Effector memory CD8-positive, alpha-beta T cell (primary cell): ENCODE data around the gene SHROOM2.

ENCODE experiments used
- ATAC-seq: fragments of 150-1000 bp; cut with Tn5 transposase; replicated peaks from 2 replicates; pipeline ENCODE4 v1.10.0; 2021; ENCODE audit warnings: mild to moderate bottlenecking, moderate library complexity
- DNase-seq, 3 experiments: peaks; one replicate each; pipeline ENCODE4 v3.0.0; 2021
- H3K27ac Mint-ChIP-seq, 2 donors: one replicate each; pipeline ENCODE4 v1.8.0; 2022; ENCODE audit warnings: mild to moderate bottlenecking in 2 of 2, mixed read lengths in 2 of 2, moderate library complexity in 2 of 2
- H3K27me3 Mint-ChIP-seq, 2 donors: one replicate each; pipeline ENCODE4 v1.8.0; 2022; ENCODE audit warnings: mixed read lengths in 2 of 2
- H3K36me3 Mint-ChIP-seq: one replicate; pipeline ENCODE4 v1.8.0; 2022; ENCODE audit warnings: mild to moderate bottlenecking, moderate library complexity, mixed read lengths; ENCODE audit not compliant: insufficient read depth
- H3K4me1 Mint-ChIP-seq, 2 donors: one replicate each; pipeline ENCODE4 v1.8.0; 2022; ENCODE audit warnings: low read depth in 2 of 2, mixed read lengths in 2 of 2
- H3K4me3 Mint-ChIP-seq, 2 donors: one replicate each; pipeline ENCODE4 v1.8.0; 2022; ENCODE audit warnings: mild to moderate bottlenecking in 2 of 2, mixed read lengths in 2 of 2, moderate library complexity in 2 of 2
- H3K9me3 Mint-ChIP-seq, 2 donors: one replicate each; pipeline ENCODE4 v1.8.0; 2022; ENCODE audit warnings: mixed read lengths in 2 of 2

SHROOM2 gene

DNA sequence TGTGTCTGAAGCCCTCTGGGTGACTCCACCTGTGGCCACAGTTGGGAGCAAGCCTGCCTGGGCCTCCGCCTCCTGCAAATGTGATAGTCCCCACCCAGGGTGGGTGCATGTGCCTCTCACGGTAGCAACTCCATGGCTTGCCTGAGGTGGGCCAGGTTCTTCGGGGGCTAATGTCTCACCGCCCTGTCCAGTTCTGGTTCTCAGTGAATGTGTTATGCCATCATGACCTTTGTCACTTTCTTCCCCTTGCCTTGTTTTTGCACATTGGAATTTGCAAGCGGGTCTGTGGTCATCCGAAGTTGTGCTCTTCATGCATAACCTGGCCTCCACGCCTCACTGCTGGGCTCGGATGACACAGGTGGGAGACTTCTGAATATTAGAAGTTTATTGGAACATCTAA lies 39.7 kb downstream of the SHROOM2 start:
- no peak for ATAC-seq
- H3K4me3 Mint-ChIP-seq, result no peak overlapping the region
- no peaks in the 10 kb centered on the region for H3K4me1 Mint-ChIP-seq
- DNase-seq, result no peak
- no peaks in the 10 kb centered on the region for H3K36me3 Mint-ChIP-seq
- H3K27ac Mint-ChIP-seq, result no peak overlapping the region
- peaks cover 11 to 25% of the 10 kb centered on the region in 2 donors for H3K27me3 Mint-ChIP-seq
- H3K9me3 Mint-ChIP-seq, result no peaks in the 10 kb centered on the region

DNA sequence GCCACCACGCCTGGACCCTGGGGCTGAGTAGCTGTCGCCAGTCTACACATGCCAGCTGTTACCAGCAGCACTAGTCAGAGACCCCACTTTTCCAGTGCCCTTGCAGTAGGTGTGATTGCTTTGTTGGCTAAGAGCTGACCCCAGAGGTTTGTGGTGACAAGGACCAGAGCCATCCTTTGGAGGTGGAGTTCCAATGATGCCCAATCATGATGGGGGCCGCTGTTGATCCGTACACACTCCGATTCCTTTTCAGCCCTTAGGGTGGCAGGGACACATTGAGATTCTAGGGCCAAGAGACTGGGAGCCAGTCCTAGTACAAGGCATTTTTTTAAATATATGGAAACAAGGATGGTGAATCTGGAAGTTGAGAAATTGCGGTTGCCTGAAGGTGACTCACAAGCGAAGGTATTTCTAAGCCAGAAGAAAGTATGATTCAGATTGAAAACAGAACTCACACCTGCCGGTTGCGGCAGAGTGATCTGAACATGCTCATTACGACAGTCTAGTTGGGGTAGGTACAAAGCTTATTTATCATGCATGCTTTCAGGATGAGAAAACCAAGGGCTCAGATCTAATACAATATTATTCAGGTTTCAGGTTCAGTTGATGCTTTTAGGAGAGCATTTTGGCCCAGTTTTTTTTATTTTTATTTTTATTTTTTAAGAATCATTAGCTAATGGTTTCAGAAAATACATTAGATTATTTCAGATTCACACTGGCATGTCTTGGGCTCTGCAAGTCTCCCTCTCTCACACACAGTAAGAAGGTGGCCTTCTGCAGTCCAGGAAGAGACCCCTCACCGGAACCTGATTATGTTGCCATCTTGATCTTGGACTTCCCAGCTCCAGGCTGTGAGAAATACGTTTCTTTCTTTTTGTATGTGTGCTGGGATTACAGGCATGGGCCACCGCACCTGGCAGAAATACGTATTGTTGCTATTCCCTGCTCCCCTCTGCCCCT lies 43.4 kb downstream of the SHROOM2 start:
- no peaks in the 10 kb centered on the region for H3K9me3 Mint-ChIP-seq
- H3K27ac Mint-ChIP-seq, result no peak overlapping the region
- H3K36me3 Mint-ChIP-seq, result no peaks in the 10 kb centered on the region
- DNase-seq (no peak), ATAC-seq (no peak)
- H3K4me3 Mint-ChIP-seq, result no peak overlapping the region
- H3K27me3 Mint-ChIP-seq, result peaks cover 11 to 18% of the 10 kb centered on the region in 2 donors
- H3K4me1 Mint-ChIP-seq, result no peaks in the 10 kb centered on the region

DNA sequence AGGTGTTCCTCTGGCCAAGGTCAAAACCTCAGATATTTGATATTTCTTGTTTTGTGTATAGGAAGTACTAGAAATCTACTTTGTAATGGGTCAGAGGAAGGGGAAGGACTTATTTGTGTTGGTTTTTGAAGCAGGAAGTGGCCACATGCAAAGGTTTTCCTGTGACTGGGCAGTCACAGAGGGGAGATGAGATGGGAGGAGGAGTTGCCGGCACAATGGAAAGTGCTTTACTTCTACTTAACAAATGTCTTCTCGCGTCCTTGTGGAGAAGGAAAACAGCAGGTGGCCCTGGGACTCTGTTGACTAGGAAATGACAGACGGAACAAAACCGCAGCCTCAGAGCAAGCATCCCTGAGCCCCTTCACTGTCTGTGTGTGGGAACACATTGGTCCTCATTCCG lies 46.6 kb downstream of the SHROOM2 start:
- DNase-seq, result no peak
- H3K27ac Mint-ChIP-seq, result no peak overlapping the region
- ATAC-seq, result no peak
- no peaks in the 10 kb centered on the region for H3K9me3 Mint-ChIP-seq
- no peak overlapping the region for H3K4me3 Mint-ChIP-seq
- no peaks in the 10 kb centered on the region for H3K36me3 Mint-ChIP-seq
- peaks cover 0 to 12% of the 10 kb centered on the region in 2 donors for H3K27me3 Mint-ChIP-seq
- H3K4me1 Mint-ChIP-seq, result no peaks in the 10 kb centered on the region

DNA sequence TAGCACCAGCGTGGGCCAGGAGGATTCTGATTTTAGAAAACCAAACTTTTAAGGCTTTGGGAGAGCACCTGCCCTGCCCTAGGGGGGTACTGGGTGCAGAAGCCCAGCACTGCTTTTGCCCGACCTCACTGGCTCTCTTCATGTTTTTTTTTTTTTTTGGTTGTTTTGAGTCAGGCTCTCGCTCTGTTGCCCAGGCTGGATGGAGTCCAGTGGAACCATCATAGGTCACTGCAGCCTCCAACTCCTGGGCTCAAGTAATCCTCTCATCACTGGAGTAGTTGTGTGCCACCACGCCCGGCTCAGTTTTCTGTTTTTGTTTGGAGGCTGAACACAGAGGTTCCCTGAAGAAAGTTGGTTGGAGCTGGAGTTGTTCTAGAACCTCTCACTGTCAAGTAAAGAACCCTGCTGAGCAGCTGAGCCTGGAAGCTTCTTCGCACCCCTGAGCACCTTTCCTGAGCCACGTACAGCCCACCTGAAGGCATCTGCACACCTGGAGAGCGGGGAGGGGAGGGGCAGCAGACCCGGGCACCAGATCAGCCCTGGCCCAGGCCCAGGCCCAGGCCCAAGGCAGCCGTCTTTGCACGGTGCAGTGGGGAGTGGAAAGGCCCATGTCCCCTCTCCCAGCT lies 49.5 kb downstream of the SHROOM2 start:
- no peaks in the 10 kb centered on the region for H3K9me3 Mint-ChIP-seq
- no peaks in the 10 kb centered on the region for H3K4me1 Mint-ChIP-seq
- peaks cover 4 to 11% of the 10 kb centered on the region in 2 donors for H3K27me3 Mint-ChIP-seq
- H3K36me3 Mint-ChIP-seq, result no peaks in the 10 kb centered on the region
- no peak for ATAC-seq
- H3K4me3 Mint-ChIP-seq, result no peak overlapping the region
- DNase-seq, result no peak
- H3K27ac Mint-ChIP-seq, result no peak overlapping the region

DNA sequence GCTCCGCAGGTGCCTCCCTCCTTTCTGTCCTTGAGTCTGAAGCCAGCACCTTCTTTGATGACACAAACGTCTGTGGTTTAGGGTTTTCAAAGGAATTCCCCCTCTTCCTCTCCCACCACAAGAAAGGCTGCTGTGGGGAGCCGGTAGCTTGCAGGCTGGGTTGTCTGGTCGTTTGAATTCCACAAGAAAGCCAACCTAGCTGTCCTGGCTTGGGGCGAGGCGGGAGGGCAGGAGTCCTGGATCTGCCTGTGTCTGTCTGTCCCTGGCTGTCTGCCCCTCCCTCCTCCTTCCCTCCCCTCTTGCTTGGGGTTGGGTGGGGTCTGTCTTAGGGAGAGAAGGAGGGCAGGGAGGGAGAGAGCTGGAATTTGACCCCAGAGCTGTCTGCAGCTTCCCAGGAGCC lies 56.3 kb downstream of the SHROOM2 start:
- Mint-ChIP-seq H3K27ac (no peak overlapping the region), H3K9me3 (no peaks in the 10 kb centered on the region), H3K36me3 (no peaks in the 10 kb centered on the region), H3K27me3 (peaks cover 9 to 32% of the 10 kb centered on the region in 2 donors), H3K4me1 (no peaks in the 10 kb centered on the region), H3K4me3 (no peak overlapping the region)
- DNase-seq (no peak), ATAC-seq (no peak)

DNA sequence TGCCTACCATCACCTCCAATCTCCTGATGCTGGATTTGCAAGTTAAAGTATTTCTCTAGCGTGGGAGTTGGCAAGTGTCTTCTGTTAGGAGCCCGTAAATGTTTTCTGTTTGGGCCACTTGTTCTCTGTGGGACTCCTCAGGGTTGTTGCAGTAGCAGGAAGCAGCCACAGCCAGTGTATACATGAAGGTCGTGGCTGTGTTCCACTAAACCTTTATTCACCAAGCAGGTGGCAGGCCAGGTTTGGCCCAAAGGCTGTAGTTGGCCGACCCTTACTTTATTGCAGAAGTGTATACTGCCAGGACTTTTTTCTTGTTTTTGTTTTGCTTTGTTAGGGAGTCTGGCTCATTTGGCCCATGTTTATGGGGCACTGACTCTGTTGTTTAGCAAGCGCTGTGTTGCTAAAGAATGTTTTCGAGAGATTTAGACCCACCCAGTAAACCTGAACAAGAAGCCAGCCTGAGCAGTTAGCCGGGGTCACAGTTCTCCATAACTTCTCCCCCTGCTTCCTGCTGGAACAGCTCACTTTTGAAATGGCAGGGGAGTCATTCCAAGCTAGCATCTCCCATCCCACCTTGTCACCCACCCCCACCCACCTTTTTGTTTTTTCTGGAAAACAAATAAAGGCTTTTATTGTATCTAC lies 58.8 kb downstream of the SHROOM2 start:
- Mint-ChIP-seq H3K27me3 (peaks cover 5 to 33% of the 10 kb centered on the region in 2 donors), H3K4me3 (no peak overlapping the region), H3K4me1 (no peaks in the 10 kb centered on the region), H3K36me3 (no peaks in the 10 kb centered on the region), H3K27ac (no peak overlapping the region), H3K9me3 (no peaks in the 10 kb centered on the region)
- no peak for DNase-seq
- no peak for ATAC-seq

DNA sequence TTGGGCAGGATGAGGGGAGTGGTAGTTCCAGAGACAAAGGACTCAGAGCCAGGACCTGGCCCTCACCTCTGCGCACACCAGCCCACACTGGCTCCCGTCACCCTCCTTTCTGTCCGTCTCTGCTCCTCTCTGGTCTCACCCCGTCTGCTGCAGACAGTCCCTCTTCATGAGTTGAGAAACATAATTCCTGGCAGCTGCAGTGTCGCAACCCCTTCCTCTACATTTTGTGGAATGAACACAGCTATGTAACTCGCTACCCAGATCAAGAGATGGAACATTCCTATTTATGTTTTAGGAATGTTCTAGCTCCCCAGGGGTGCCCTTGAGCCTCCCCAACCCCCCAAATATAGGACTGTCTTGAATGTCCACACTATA lies 59.3 kb downstream of the SHROOM2 start:
- DNase-seq, result no peak
- H3K27ac Mint-ChIP-seq, result no peak overlapping the region
- peaks cover 5 to 33% of the 10 kb centered on the region in 2 donors for H3K27me3 Mint-ChIP-seq
- H3K36me3 Mint-ChIP-seq, result no peaks in the 10 kb centered on the region
- no peak for ATAC-seq
- no peak overlapping the region for H3K4me3 Mint-ChIP-seq
- H3K4me1 Mint-ChIP-seq, result no peaks in the 10 kb centered on the region
- no peaks in the 10 kb centered on the region for H3K9me3 Mint-ChIP-seq

DNA sequence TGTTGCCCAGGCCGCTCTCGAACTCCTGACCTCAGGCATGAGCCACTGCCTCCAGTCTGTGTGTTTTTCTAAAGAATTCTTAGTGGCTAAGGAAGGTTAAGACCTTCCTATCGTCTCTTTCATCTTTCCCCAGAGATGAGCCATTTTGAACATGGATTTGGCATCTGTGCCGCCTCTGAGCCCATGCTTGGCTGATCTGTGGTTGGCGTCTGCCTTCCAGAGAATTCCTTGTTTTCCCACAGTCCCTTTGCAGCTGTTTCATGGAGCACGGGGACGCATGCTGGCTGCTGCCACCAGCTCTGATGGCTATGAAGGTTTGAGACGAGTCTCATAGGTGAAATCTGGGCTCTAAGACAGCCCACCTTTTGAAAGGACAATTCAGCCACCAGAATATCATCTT lies 60.4 kb downstream of the SHROOM2 start:
- H3K27ac Mint-ChIP-seq, result no peak overlapping the region
- ATAC-seq (no peak), DNase-seq (no peak)
- peaks cover 5 to 33% of the 10 kb centered on the region in 2 donors for H3K27me3 Mint-ChIP-seq
- H3K36me3 Mint-ChIP-seq, result no peaks in the 10 kb centered on the region
- H3K4me1 Mint-ChIP-seq, result no peaks in the 10 kb centered on the region
- H3K4me3 Mint-ChIP-seq, result no peak overlapping the region
- no peaks in the 10 kb centered on the region for H3K9me3 Mint-ChIP-seq

DNA sequence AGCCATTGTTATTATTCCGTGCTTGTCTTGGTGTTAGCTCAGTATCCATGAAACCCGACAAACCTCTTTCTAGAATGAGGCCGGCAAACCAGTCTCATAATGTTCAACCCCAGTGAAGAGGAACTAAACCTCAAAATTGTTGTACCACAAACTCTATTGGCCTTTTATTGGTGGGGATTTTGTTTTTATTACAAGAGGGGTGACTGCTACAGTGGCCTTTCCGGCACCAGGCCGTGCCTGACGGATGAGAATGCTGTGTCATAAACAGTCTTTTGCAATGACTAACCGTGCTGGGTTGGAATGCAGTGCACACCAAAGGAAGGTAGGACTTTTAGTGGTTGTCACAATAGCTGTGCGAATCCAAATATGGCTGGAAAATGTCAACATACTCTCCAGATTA lies 60.8 kb downstream of the SHROOM2 start:
- DNase-seq (no peak), ATAC-seq (no peak)
- no peaks in the 10 kb centered on the region for H3K36me3 Mint-ChIP-seq
- no peaks in the 10 kb centered on the region for H3K9me3 Mint-ChIP-seq
- no peak overlapping the region for H3K4me3 Mint-ChIP-seq
- peaks cover 5 to 33% of the 10 kb centered on the region in 2 donors for H3K27me3 Mint-ChIP-seq
- H3K27ac Mint-ChIP-seq, result no peak overlapping the region
- H3K4me1 Mint-ChIP-seq, result no peaks in the 10 kb centered on the region

DNA sequence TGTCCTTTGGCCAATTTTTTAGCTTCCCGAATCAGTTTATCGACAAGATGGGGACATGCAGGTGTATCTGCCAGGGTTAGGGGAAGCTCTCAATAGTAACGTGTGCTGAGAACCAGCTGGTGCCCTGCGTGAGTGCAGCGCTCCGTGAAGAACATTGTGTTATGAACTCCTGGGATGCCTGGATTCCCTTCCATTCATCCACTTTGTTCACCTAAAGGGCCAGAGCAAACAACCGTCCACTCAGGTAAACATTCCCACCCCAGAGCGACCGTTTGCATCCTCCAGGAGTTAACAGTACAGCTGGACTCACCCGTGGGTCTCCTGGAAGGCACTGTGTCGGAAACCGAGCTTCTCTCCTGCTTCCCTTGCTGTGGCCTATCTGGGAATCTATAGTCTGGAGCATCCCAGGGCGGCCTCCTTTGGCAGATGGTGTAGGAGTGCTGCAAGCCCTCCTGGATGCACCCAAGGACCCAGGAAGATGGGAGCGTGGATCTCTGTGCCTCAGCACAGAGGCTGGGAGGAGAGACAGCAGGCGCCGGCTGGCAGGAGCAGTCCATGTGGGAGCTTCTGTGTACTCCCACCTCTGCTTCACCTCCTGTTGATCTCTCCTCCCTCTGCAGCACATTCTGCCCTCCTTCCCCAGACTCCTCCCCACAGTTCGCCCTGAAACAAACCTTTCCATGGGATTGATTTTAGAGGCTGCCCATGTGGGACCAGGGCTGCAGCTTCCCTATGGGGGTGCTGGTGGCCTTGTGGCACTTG lies 62.7 kb downstream of the SHROOM2 start:
- Mint-ChIP-seq H3K9me3 (no peaks in the 10 kb centered on the region), H3K27me3 (peaks cover 0 to 32% of the 10 kb centered on the region in 2 donors), H3K4me3 (no peak overlapping the region), H3K27ac (no peak overlapping the region), H3K4me1 (no peaks in the 10 kb centered on the region), H3K36me3 (no peaks in the 10 kb centered on the region)
- no peak for ATAC-seq
- no peak for DNase-seq

DNA sequence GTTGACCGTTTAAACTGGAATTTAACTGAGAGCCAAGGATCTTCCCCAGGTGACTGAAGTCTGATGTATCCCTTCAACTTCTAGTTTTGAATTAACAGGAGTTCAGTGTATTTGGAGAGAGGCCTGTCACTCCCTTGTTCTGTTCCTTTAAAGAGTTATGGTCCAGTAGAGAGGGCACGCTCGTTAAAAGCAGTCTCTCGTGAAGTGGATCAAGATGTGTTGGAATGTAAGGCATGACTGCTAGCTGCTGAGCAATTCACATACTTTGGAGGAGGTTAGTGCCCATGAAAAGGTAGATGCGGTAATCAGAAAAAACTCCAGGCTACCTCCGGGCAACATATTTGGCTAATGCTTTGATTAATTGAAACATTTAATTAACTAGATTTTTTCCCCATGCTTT lies 65.7 kb downstream of the SHROOM2 start:
- no peaks in the 10 kb centered on the region for H3K9me3 Mint-ChIP-seq
- H3K4me3 Mint-ChIP-seq, result no peak overlapping the region
- no peaks in the 10 kb centered on the region for H3K36me3 Mint-ChIP-seq
- H3K27me3 Mint-ChIP-seq, result peaks cover 3 to 28% of the 10 kb centered on the region in 2 donors
- ATAC-seq (no peak), DNase-seq (no peak)
- H3K27ac Mint-ChIP-seq, result no peak overlapping the region
- H3K4me1 Mint-ChIP-seq, result no peaks in the 10 kb centered on the region

DNA sequence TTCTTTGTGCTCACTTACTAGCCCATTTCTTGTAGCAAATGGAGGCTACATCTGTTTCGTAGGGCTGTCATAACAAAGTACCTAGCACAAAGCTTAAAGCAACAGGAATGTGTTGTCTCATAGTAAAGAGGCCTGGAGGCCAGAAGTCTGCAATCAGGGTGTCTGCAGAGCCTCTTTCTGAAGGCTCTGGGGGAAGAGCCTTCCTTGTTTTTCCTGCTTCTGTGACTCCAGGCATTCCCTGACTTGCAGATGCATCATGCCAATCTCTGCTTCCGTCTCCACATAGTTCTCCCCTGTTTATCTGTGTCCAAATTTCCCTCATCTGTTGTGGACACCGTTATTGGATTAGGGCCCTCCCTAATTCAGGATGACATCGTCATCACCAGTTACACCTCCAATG lies 67.1 kb downstream of the SHROOM2 start:
- Mint-ChIP-seq H3K9me3 (no peaks in the 10 kb centered on the region), H3K27me3 (peaks cover 6 to 25% of the 10 kb centered on the region in 2 donors), H3K4me3 (no peak overlapping the region), H3K4me1 (no peaks in the 10 kb centered on the region), H3K36me3 (no peaks in the 10 kb centered on the region), H3K27ac (no peak overlapping the region)
- ATAC-seq, result no peak
- no peak for DNase-seq

DNA sequence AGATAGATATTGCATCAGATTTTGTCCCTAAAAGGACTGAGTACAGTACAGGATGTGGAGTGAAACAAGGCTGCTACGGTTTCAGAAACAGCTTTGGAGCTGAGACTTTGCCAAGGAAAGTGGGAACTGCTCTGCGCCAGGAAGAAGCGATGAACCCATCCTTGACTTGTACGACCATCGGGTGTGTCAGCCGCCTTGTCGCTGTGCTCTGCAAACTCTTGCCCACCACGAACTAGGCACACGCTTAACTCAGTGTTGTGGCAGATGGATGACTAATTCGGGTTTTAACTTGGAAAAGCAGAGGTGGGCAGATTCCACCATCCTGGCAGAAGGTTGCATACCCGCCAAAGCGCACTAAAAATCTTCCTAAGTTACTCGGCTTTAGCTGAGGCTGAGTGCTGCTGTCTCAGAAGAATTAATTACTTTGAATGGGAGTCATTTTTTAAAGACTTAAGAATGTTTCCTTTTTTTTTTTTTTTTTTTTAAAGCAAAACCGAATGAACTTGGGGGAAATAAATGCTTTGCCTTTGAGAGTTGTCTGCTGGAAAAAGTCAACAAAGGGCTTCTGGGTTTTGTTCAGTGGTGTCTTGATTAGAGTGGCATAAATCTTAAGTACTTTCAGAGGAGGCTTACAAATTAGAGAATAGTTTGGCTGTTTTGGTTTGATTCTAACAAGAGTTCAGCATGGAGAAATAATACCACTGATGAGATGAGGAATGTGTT lies 69.5 kb downstream of the SHROOM2 start:
- ATAC-seq, result no peak
- peaks cover 6 to 42% of the 10 kb centered on the region in 2 donors for H3K27me3 Mint-ChIP-seq
- no peaks in the 10 kb centered on the region for H3K4me1 Mint-ChIP-seq
- H3K9me3 Mint-ChIP-seq, result no peaks in the 10 kb centered on the region
- H3K27ac Mint-ChIP-seq, result no peak overlapping the region
- DNase-seq, result no peak
- no peaks in the 10 kb centered on the region for H3K36me3 Mint-ChIP-seq
- no peak overlapping the region for H3K4me3 Mint-ChIP-seq
